SK-N-SH (cell line): ENCODE results near the gene KCNQ4. TPM values are rescaled to one million over a fixed set of nuclear protein-coding genes. Genes with fewer than 3 reads are reported as not detected.

ENCODE experiments used
- CTCF ChIA-PET: fragments of 300-600, 350-600 bp; formaldehyde crosslinking; extraction: SDS; loops from one replicate; lab custom pipeline; 2021; lab: Yijun Ruan, JAX
- POLR2A ChIA-PET: fragments of 350-600 bp; sonication (Branson Sonifier 250); formaldehyde crosslinking; extraction: SDS; loops from one replicate; lab custom pipeline; 2020; ENCODE audit warnings: antibody characterized with exemption, inconsistent platforms; lab: Yijun Ruan, JAX
- DNase-seq: peaks from one replicate; pipeline ENCODE4 v3.0.0; 2012
- H2AFZ ChIP-seq: fragments of 200-600 bp; sonication (generic); 2 replicates; pipeline ENCODE4 v1.8.1; 2016; ENCODE audit warnings: antibody characterized with exemption, mild to moderate bottlenecking, low read depth
- H3F3A ChIP-seq: fragments of 200-600 bp; sonication (generic); replicated peaks from 2 replicates; pipeline ENCODE3; 2016; ENCODE audit warnings: antibody characterized with exemption, mild to moderate bottlenecking; ENCODE audit not compliant: insufficient read depth
- H3K27ac ChIP-seq, 2 experiments: fragments of 200-500 bp in 1 of 2; fragments of 200-600 bp in 1 of 2; sonication (Bioruptor generic) in 1 of 2; sonication (generic), shearing (Covaris generic) in 1 of 2; 2 replicates each; pipeline versions ENCODE4 v1.5.1 to v1.6.1; 2014 to 2016; ENCODE audit warnings: low read depth in 2 of 2, inconsistent platforms in 1 of 2, low read length in 1 of 2, mild to moderate bottlenecking in 1 of 2, mixed read lengths in 1 of 2
- H3K27me3 ChIP-seq: fragments of 200-600 bp; sonication (generic), shearing (Covaris generic); 2 replicates; pipeline ENCODE4 v1.6.1; 2016; ENCODE audit warnings: mixed run types; ENCODE audit not compliant: insufficient read depth
- H3K36me3 ChIP-seq, 2 experiments: fragments of 200-500 bp in 1 of 2; fragments of 200-600 bp in 1 of 2; sonication (Bioruptor generic) in 1 of 2; sonication (generic) in 1 of 2; replicated peaks in 1 of 2; 2 replicates each; pipeline versions ENCODE3 to v1.5.1; 2014 to 2016; ENCODE audit warnings: low read length in 1 of 2, mild to moderate bottlenecking in 1 of 2; ENCODE audit not compliant: insufficient read depth in 2 of 2, control insufficient read depth in 1 of 2
- H3K4me1 ChIP-seq, 2 experiments: fragments of 200-500 bp in 1 of 2; fragments of 200-600 bp in 1 of 2; sonication (Bioruptor generic) in 1 of 2; sonication (generic), shearing (Covaris generic) in 1 of 2; 2 replicates each; pipeline versions ENCODE4 v1.5.1 to v1.6.1; 2014 to 2016; ENCODE audit warnings: low read depth in 1 of 2, low read length in 1 of 2, mixed run types in 1 of 2; ENCODE audit not compliant: insufficient read depth in 2 of 2, control insufficient read depth in 1 of 2
- H3K4me2 ChIP-seq: fragments of 200-600 bp; sonication (generic), shearing (Covaris generic); 2 replicates; pipeline ENCODE4 v1.6.1; 2017; ENCODE audit warnings: mixed run types
- H3K4me3 ChIP-seq, 2 experiments: fragments of 200-500 bp in 1 of 2; fragments of 200-600 bp in 1 of 2; sonication (Bioruptor generic) in 1 of 2; sonication (generic), shearing (Covaris generic) in 1 of 2; 2 replicates each; pipeline versions ENCODE4 v1.5.1 to v1.8.1; 2014 to 2016; ENCODE audit warnings: low read depth in 2 of 2, inconsistent platforms in 1 of 2, low read length in 1 of 2, mild to moderate bottlenecking in 1 of 2, mixed read lengths in 1 of 2, moderate library complexity in 1 of 2
- H3K79me2 ChIP-seq: fragments of 200-600 bp; sonication (generic); 2 replicates; pipeline ENCODE4 v1.8.1; 2017; ENCODE audit warnings: mild to moderate bottlenecking; ENCODE audit not compliant: insufficient read depth
- H3K9ac ChIP-seq: fragments of 200-600 bp; sonication (generic); 2 replicates; pipeline ENCODE4 v1.6.1; 2017; ENCODE audit warnings: mixed run types
- H3K9me2 ChIP-seq: fragments of 200-600 bp; sonication (generic); 2 replicates; pipeline ENCODE4 v1.6.1; 2017; ENCODE audit warnings: mixed run types
- H3K9me3 ChIP-seq: fragments of 200-600 bp; sonication (generic); 2 replicates; pipeline ENCODE4 v1.6.1; 2017; ENCODE audit warnings: mixed run types, mild to moderate bottlenecking, moderate library complexity
- H4K20me1 ChIP-seq: fragments of 200-600 bp; sonication (generic); 2 replicates; pipeline ENCODE4 v1.6.1; 2017; ENCODE audit warnings: mild to moderate bottlenecking, mixed run types; ENCODE audit not compliant: insufficient read depth
- CHD2 ChIP-seq: fragments of 150-350 bp; IDR thresholded peaks from 2 replicates; pipeline ENCODE4 v1.6.1; 2018; ENCODE audit warnings: low read length; ENCODE audit not compliant: partially characterized antibody
- CTCF ChIP-seq: fragments of 200-600 bp; sonication (generic); IDR thresholded peaks from 2 replicates; pipeline ENCODE4 v1.6.1; 2017; ENCODE audit warnings: antibody characterized with exemption, mild to moderate bottlenecking, moderate library complexity
- ELF1 ChIP-seq: IDR thresholded peaks from 2 replicates; pipeline ENCODE4 v1.4.0; 2012
- EZH2phosphoT487 ChIP-seq: fragments of 200-600 bp; sonication (generic); IDR thresholded peaks from 2 replicates; pipeline ENCODE4 v1.6.1; 2017; ENCODE audit warnings: low read depth, mixed run types, mild to moderate bottlenecking, antibody characterized with exemption, moderate library complexity, borderline replicate concordance
- FOSL2 ChIP-seq: IDR thresholded peaks from 2 replicates; pipeline ENCODE4 v1.4.0; 2012; ENCODE audit warnings: low read depth, mild to moderate bottlenecking, moderate library complexity, borderline replicate concordance
- GATA2 ChIP-seq: sonication (generic); formaldehyde crosslinking; IDR thresholded peaks from 2 replicates; pipeline ENCODE4 v1.5.0; 2020; ENCODE audit warnings: mild to moderate bottlenecking, missing genetic modification reagents
- IRF3 ChIP-seq: fragments of 150-350 bp; IDR thresholded peaks from 2 replicates; pipeline ENCODE4 v1.6.1; 2016; ENCODE audit warnings: mild to moderate bottlenecking, low read depth, low read length
- MAX ChIP-seq: IDR thresholded peaks from 2 replicates; pipeline ENCODE4 v1.4.0; 2012; ENCODE audit warnings: low read depth
- MEF2A ChIP-seq: IDR thresholded peaks from 2 replicates; pipeline ENCODE4 v1.4.0; 2012; ENCODE audit warnings: low read depth, borderline replicate concordance
- NFIC ChIP-seq: IDR thresholded peaks from 2 replicates; pipeline ENCODE4 v1.4.0; 2012; ENCODE audit warnings: borderline replicate concordance
- NRF1 ChIP-seq: IDR thresholded peaks from 2 replicates; pipeline ENCODE4 v1.6.1; 2012; ENCODE audit warnings: low read depth, mild to moderate bottlenecking, low read length
- RAD21 ChIP-seq: IDR thresholded peaks from 2 replicates; pipeline ENCODE4 v1.6.1; 2012; ENCODE audit warnings: mild to moderate bottlenecking, low read length
- RCOR1 ChIP-seq: fragments of 150-350 bp; IDR thresholded peaks from 2 replicates; pipeline ENCODE4 v1.6.1; 2017; ENCODE audit warnings: antibody characterized with exemption, low read length
- RFX5 ChIP-seq: IDR thresholded peaks from 2 replicates; pipeline ENCODE4 v1.6.1; 2012; ENCODE audit warnings: mild to moderate bottlenecking, improper control_type of control experiment, low read length
- RXRA ChIP-seq: IDR thresholded peaks from 2 replicates; pipeline ENCODE4 v1.4.0; 2012; ENCODE audit warnings: low read depth, mild to moderate bottlenecking, borderline replicate concordance
- SIN3A ChIP-seq: IDR thresholded peaks from 2 replicates; pipeline ENCODE4 v1.6.1; 2012; ENCODE audit warnings: low read depth, mild to moderate bottlenecking, low read length, moderate library complexity, borderline replicate concordance
- SMC3 ChIP-seq: IDR thresholded peaks from 2 replicates; pipeline ENCODE4 v1.6.1; 2012; ENCODE audit warnings: low read depth, low read length, improper control_type of control experiment
- TCF12 ChIP-seq: IDR thresholded peaks from 2 replicates; pipeline ENCODE4 v1.4.0; 2012
- TEAD4 ChIP-seq: IDR thresholded peaks from 2 replicates; pipeline ENCODE4 v1.4.0; 2012; ENCODE audit warnings: mild to moderate bottlenecking, borderline replicate concordance; ENCODE audit not compliant: insufficient read depth
- USF2 ChIP-seq: fragments of 150-350 bp; IDR thresholded peaks from 2 replicates; pipeline ENCODE4 v1.6.1; 2017; ENCODE audit warnings: antibody characterized with exemption, low read length, low read depth, borderline replicate concordance
- ZBTB33 ChIP-seq: IDR thresholded peaks from 2 replicates; pipeline ENCODE4 v1.4.0; 2012; ENCODE audit warnings: low read depth, borderline replicate concordance
- WGBS: methylation state at CpG from one replicate; pipeline ENCODE4 v1.1.6; 2017; ENCODE audit warnings: low lambda C conversion rate; 5-methylcytosine and 5-hydroxymethylcytosine counted together
- polyA plus RNA-seq, 3 experiments: library from polyadenylated mRNA; depleted of rRNA; stranded (reverse); fragments of >200 nt; gene quantifications; 2 replicates each; pipeline ENCODE4 v1.2.3, GENCODE V29; 2012

Gene KCNQ4
- polyA plus RNA-seq, 1 of the 3 experiments (the other 2 are of a cell fraction), result 0.15 TPM

- no peak for DNase-seq
- H2AFZ ChIP-seq, result no peak overlapping the region
- H3F3A ChIP-seq, result peaks cover 3% of the 10 kb centered on the region
- no peaks in the 10 kb centered on the region for H3K9me2 ChIP-seq
- H3K27me3 ChIP-seq, result no peaks in the 10 kb centered on the region
- WGBS, result 93% methylated on average over 2 of the region's 2 CpGs
- TF ChIP-seq RCOR1, result no peak
- TF ChIP-seq NRF1, result no peak
- TF ChIP-seq RAD21, result no peak
- no peak for TF ChIP-seq ELF1
- no peak for TF ChIP-seq CHD2
- TF ChIP-seq RFX5, result no peak
- no peak for TF ChIP-seq GATA2 (CRISPR knock-in tag)
- TF ChIP-seq RXRA, result no peak
- TF ChIP-seq SMC3, result no peak
- no peak for TF ChIP-seq NFIC
- TF ChIP-seq SIN3A, result no peak
- no peak for TF ChIP-seq ZBTB33
- no peak for TF ChIP-seq MEF2A
- TF ChIP-seq MAX, result no peak
- ChIA-PET POLR2A (no interaction called here), CTCF (interaction anchor here (0.8 to 1.6 kb wide), 3 partner anchors 30 to 46 kb away, joined by 3 to 7 read pairs (median 4); no protein-coding TSS in a partner anchor)
- no peaks in the 10 kb centered on the region for H3K79me2 ChIP-seq
- no peak overlapping the region for H3K4me2 ChIP-seq
- no peaks in the 10 kb centered on the region for H3K9me3 ChIP-seq
- no peaks in the 10 kb centered on the region for H4K20me1 ChIP-seq
- H3K9ac ChIP-seq, result no peak overlapping the region
- H3K27ac ChIP-seq, result no peak overlapping the region
- no peak overlapping the region for H3K4me3 ChIP-seq
- H3K36me3 ChIP-seq, result no peaks in the 10 kb centered on the region
- peaks cover 0 to 22% of the 10 kb centered on the region in 2 experiments; a peak in 1 of 4 replicates for H3K4me1 ChIP-seq
These were observed 20.3 kb downstream of the KCNQ4 start for GRCh38 chr1:40803902-40804301.

GRCh38 chr1:40806240-40806639, 22.7 kb downstream of the KCNQ4 start:
- POLR2A ChIA-PET, result no interaction called here
- no peak overlapping the region for H2AFZ ChIP-seq
- TF ChIP-seq TEAD4 (no peak), TCF12 (no peak), MEF2A (no peak), USF2 (no peak), FOSL2 (no peak), CTCF (no peak), NRF1 (no peak), RCOR1 (no peak), EZH2phosphoT487 (no peak), SIN3A (no peak), RXRA (no peak), NFIC (no peak), IRF3 (no peak)

More at GRCh38 chr1:40806240-40806639, 22.7 kb downstream of the KCNQ4 start:
- H3K79me2 ChIP-seq, result no peaks in the 10 kb centered on the region
- CTCF ChIA-PET, result interaction anchor here (2.1 kb wide), 1 partner anchor 32 kb away, joined by 7 read pairs; no protein-coding TSS in a partner anchor
- no peaks in the 10 kb centered on the region for H3K9me2 ChIP-seq
- peaks cover 0 to 10% of the 10 kb centered on the region in 2 experiments; a peak in 1 of 4 replicates for H3K4me1 ChIP-seq
- H3K9ac ChIP-seq, result no peak overlapping the region
- H3K9me3 ChIP-seq, result no peaks in the 10 kb centered on the region
- WGBS, result 52% methylated on average over 3 of the region's 3 CpGs
- DNase-seq, result no peak
- H3K36me3 ChIP-seq, result no peaks in the 10 kb centered on the region
- H3K27ac ChIP-seq, result no peak overlapping the region
- peaks cover 3% of the 10 kb centered on the region for H3F3A ChIP-seq
- H3K27me3 ChIP-seq, result no peaks in the 10 kb centered on the region; the same call in 1 of the 2 replicates
- H3K4me2 ChIP-seq, result no peak overlapping the region
- no peaks in the 10 kb centered on the region for H4K20me1 ChIP-seq
- no peak overlapping the region for H3K4me3 ChIP-seq
